GM12892 (cell line): ENCODE results near the gene GPR39.

Experiments used
- POLR2A ChIP-seq: IDR thresholded peaks from 2 replicates; pipeline ENCODE4 v1.6.1; 2011; ENCODE audit warnings: low read depth, low read length, control low read depth
- POLR2AphosphoS5 ChIP-seq: IDR thresholded peaks from 2 replicates; pipeline ENCODE4 v1.6.1; 2011; ENCODE audit warnings: low read depth, low read length, control low read depth
- TAF1 ChIP-seq: IDR thresholded peaks from 2 replicates; pipeline ENCODE4 v1.6.1; 2011; ENCODE audit warnings: low read depth, mild to moderate bottlenecking, control low read depth, low read length, borderline replicate concordance

DNA sequence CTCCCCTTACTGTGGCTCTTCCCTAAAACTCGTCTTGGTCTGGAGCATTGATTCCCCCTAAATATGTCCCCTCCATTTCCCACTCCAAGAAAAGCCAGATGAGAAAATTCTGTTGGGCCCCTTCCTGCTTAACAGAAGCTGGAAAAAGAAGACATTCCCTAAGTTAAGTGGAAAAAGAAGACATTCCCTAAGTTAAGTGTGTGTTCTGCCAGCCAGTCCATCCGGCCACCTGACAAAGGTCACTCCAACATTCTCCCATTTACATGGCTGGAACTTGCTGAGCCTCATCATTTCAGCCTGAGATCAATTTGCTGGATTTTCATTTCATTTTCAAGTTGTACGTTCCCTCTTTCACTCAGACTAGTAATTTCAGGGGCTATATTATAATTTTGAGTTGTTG is 201.4 kb downstream of the GPR39 start:
- TF ChIP-seq TAF1 (no peak), POLR2A (no peak), POLR2AphosphoS5 (no peak)
